HL-60 (cell line): Measurements from ENCODE around the gene TTLL13.

ENCODE experiments used
- DNase-seq, 2 experiments: peaks; one replicate each; pipeline ENCODE4 v3.0.0-alpha.2; 2010 to 2020; ENCODE audit warnings: low read depth in 1 of 2, low spot score in 1 of 2
- H3K27ac ChIP-seq: fragments of 250-450 bp; sonication (Bioruptor Pico); replicated peaks from 2 replicates; pipeline ENCODE4 v1.5.1; 2020; ENCODE audit warnings: mild to moderate bottlenecking, moderate library complexity
- H3K27me3 ChIP-seq: fragments of 250-450 bp; sonication (Bioruptor Pico); 2 replicates; pipeline ENCODE4 v1.5.1; 2021; ENCODE audit warnings: mild to moderate bottlenecking, moderate library complexity; ENCODE audit not compliant: insufficient read depth, poor library complexity, severe bottlenecking
- H3K4me3 ChIP-seq: replicated peaks from 2 replicates; pipeline ENCODE4 v1.5.1; 2011; ENCODE audit warnings: mild to moderate bottlenecking, control low read depth, low read length; ENCODE audit not compliant: insufficient read depth
- CTCF ChIP-seq: IDR thresholded peaks from one replicate; pipeline ENCODE4 v1.5.1; 2011; ENCODE audit warnings: low read length, control low read depth, inconsistent platforms; ENCODE audit not compliant: insufficient read depth
- GABPA ChIP-seq: IDR thresholded peaks from 2 replicates; pipeline ENCODE4 v1.6.1; 2012; ENCODE audit warnings: low read depth
- POLR2AphosphoS5 ChIP-seq: IDR thresholded peaks from 2 replicates; pipeline ENCODE4 v1.6.1; 2012; ENCODE audit warnings: low read depth
- SPI1 ChIP-seq: IDR thresholded peaks from 2 replicates; pipeline ENCODE4 v1.6.1; 2012; ENCODE audit warnings: low read depth, mild to moderate bottlenecking, borderline replicate concordance
- TF ChIP-seq, protein P1 (sequence below): IDR thresholded peaks from 2 replicates; pipeline ENCODE4 v1.6.1; 2012; ENCODE audit warnings: low read depth; ENCODE audit not compliant: insufficient replicate concordance

Gene TTLL13

DNA sequence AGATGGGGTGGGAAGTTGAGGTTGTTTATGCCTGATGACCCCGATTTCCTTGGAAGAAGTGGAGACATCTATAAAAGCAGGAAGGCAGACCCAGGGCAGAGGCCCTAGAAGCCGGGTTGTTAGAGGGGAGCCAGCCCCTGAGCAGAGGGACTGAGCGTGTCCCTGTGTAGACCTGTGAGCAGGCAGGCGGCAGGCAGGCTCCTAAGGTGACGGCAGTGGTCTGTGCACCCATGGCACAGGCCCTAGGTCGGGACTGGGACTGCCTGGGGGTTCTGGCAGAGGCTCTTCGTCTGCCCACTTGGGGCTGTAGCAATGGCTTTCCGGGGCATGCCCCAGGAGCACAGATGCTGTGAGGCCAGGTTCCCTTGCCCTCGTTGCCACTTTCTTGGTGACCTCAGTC, 38.3 kb upstream of the TTLL13 start:
- DNase-seq: no peak
- no peak for TF ChIP-seq GABPA
- no peak for TF ChIP-seq POLR2AphosphoS5
- TF ChIP-seq SPI1: no peak
- no peak for TF ChIP-seq CTCF
- TF ChIP-seq, protein P1, sequence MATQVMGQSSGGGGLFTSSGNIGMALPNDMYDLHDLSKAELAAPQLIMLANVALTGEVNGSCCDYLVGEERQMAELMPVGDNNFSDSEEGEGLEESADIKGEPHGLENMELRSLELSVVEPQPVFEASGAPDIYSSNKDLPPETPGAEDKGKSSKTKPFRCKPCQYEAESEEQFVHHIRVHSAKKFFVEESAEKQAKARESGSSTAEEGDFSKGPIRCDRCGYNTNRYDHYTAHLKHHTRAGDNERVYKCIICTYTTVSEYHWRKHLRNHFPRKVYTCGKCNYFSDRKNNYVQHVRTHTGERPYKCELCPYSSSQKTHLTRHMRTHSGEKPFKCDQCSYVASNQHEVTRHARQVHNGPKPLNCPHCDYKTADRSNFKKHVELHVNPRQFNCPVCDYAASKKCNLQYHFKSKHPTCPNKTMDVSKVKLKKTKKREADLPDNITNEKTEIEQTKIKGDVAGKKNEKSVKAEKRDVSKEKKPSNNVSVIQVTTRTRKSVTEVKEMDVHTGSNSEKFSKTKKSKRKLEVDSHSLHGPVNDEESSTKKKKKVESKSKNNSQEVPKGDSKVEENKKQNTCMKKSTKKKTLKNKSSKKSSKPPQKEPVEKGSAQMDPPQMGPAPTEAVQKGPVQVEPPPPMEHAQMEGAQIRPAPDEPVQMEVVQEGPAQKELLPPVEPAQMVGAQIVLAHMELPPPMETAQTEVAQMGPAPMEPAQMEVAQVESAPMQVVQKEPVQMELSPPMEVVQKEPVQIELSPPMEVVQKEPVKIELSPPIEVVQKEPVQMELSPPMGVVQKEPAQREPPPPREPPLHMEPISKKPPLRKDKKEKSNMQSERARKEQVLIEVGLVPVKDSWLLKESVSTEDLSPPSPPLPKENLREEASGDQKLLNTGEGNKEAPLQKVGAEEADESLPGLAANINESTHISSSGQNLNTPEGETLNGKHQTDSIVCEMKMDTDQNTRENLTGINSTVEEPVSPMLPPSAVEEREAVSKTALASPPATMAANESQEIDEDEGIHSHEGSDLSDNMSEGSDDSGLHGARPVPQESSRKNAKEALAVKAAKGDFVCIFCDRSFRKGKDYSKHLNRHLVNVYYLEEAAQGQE: no peak
- Histone ChIP-seq H3K27me3 (no peaks in the 10 kb centered on the region), H3K4me3 (no peak overlapping the region), H3K27ac (peak overlapping the region; percentile 16; the same call in 1 of the 2 replicates)

- TF ChIP-seq SPI1 (peak; percentile 58; the same call in 1 of the 2 replicates), CTCF (no peak), GABPA (no peak)
- TF ChIP-seq, protein P1: no peak
- no peaks in the 10 kb centered on the region for H3K27me3 ChIP-seq
- peak overlapping the region; percentile 16; the same call in 1 of the 2 replicates for H3K27ac ChIP-seq
- no peak overlapping the region for H3K4me3 ChIP-seq
- peak in 1 of 2 experiments; percentile 39 for DNase-seq
Observed at GRCh38 chr15:90211440-90212143, 37.8 kb upstream of the TTLL13 start.

GRCh38 chr15:90212221-90213098, 36.9 kb upstream of the TTLL13 start:
- H3K27me3 ChIP-seq: no peaks in the 10 kb centered on the region
- H3K4me3 ChIP-seq: no peak overlapping the region
- no peak for DNase-seq
- TF ChIP-seq GABPA: no peak
- TF ChIP-seq CTCF: no peak
- TF ChIP-seq, protein P1: no peak
- TF ChIP-seq POLR2AphosphoS5: no peak
- no peak for TF ChIP-seq SPI1
- H3K27ac ChIP-seq: no peak overlapping the region
